Measurements from ENCODE around the gene MAP3K5. TPM values are rescaled to one million over a fixed set of nuclear protein-coding genes. Genes with fewer than 3 reads are reported as not detected.

The MAP3K5 gene
- total and polyA plus RNA-seq, 2 donors (not counting 1 experiment from before 2014, with no cell fraction given), result 10.9 to 62.6 TPM

DNA sequence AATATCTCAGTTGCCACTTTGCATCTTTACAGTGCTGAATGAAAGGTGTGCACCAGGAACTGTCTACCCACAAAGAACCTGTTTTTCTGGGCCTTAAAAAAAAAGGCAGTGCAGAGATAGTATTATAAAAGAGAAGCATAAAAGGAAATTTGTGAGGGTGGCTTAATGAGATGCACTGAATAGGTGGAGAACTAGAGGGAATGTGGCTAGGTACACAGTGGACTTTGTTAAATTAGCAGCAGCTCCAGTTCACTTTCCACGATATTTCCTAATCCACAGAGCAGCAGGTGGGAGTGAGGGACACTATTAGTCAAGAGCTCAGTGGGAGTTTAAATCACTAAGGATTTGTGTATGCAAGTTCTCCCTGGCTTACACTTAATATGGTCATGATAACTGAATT lies 280.9 kb downstream of the MAP3K5 start:
- Histone ChIP-seq H3K4me1 (ENCODE audit: control insufficient read depth, extremely low read depth, insufficient read depth, low read length) (no peaks in the 10 kb centered on the region), H3K27ac (ENCODE audit: insufficient read depth, low read length) (no peak overlapping the region), H3K9me3 (ENCODE audit: control insufficient read depth, insufficient read depth, low read depth, low read length) (no peaks in the 10 kb centered on the region), H3K36me3 (ENCODE audit: control insufficient read depth, insufficient read depth, low read length) (no peaks in the 10 kb centered on the region), H3K4me2 (ENCODE audit: extremely low read depth, insufficient read depth, low read length) (no peak overlapping the region), H3K9ac (ENCODE audit: insufficient read depth, low read length) (no peak overlapping the region), H2AFZ (ENCODE audit: low read length) (no peak overlapping the region), H3K27me3 (ENCODE audit: control insufficient read depth, insufficient read depth, low read length) (peaks cover 3% of the 10 kb centered on the region), H3K4me3 (replicated peaks in 1 of 4; ENCODE audit: control extremely low read depth in 1 of 4, insufficient read depth in 1 of 4, low read depth in 3 of 4, low read length in 4 of 4) (no peak overlapping the region), H4K20me1 (ENCODE audit: control insufficient read depth, extremely low read depth, insufficient read depth, low read length) (no peaks in the 10 kb centered on the region), H3K79me2 (ENCODE audit: control insufficient read depth, insufficient read depth, low read length) (no peaks in the 10 kb centered on the region)
- DNase-seq (ENCODE audit: low read depth in 2 of 2), result no peak
- no peak for TF ChIP-seq EZH2 (IDR thresholded peaks at IDR 0.05; ENCODE audit: low read length, missing control alignments)
- TF ChIP-seq, protein P1, sequence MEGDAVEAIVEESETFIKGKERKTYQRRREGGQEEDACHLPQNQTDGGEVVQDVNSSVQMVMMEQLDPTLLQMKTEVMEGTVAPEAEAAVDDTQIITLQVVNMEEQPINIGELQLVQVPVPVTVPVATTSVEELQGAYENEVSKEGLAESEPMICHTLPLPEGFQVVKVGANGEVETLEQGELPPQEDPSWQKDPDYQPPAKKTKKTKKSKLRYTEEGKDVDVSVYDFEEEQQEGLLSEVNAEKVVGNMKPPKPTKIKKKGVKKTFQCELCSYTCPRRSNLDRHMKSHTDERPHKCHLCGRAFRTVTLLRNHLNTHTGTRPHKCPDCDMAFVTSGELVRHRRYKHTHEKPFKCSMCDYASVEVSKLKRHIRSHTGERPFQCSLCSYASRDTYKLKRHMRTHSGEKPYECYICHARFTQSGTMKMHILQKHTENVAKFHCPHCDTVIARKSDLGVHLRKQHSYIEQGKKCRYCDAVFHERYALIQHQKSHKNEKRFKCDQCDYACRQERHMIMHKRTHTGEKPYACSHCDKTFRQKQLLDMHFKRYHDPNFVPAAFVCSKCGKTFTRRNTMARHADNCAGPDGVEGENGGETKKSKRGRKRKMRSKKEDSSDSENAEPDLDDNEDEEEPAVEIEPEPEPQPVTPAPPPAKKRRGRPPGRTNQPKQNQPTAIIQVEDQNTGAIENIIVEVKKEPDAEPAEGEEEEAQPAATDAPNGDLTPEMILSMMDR (conservative IDR thresholded peaks at IDR 0.05 in 1 of 2, IDR thresholded peaks at IDR 0.05 in 1 of 2; ENCODE audit: low read depth in 1 of 2, low read length in 2 of 2), result no peak

DNA sequence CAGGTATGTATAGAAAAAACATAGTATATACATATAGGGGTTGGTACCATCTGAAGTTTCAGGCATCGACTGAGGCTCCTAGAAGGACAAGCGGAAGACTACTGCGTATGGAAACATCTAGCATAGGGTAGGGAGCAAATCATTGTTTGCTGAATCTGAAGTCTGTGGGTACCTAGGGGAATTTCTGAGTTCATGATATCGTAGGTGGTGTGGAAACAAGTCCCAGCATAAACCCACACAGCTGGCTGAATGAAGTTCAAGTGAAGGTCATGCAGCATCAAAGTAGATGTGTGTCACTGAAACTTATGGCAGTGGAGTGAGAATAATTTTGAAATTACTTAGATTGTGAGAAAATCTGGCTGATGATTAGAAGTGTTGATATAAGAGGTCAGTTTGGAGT lies 281.5 kb downstream of the MAP3K5 start:
- Histone ChIP-seq H3K9me3 (ENCODE audit: control insufficient read depth, insufficient read depth, low read depth, low read length) (no peaks in the 10 kb centered on the region), H3K4me1 (ENCODE audit: control insufficient read depth, extremely low read depth, insufficient read depth, low read length) (no peaks in the 10 kb centered on the region), H3K36me3 (ENCODE audit: control insufficient read depth, insufficient read depth, low read length) (no peaks in the 10 kb centered on the region), H3K27me3 (ENCODE audit: control insufficient read depth, insufficient read depth, low read length) (peaks cover 3% of the 10 kb centered on the region), H2AFZ (ENCODE audit: low read length) (no peak overlapping the region), H3K9ac (ENCODE audit: insufficient read depth, low read length) (no peak overlapping the region), H3K27ac (ENCODE audit: insufficient read depth, low read length) (no peak overlapping the region), H4K20me1 (ENCODE audit: control insufficient read depth, extremely low read depth, insufficient read depth, low read length) (no peaks in the 10 kb centered on the region), H3K4me2 (ENCODE audit: extremely low read depth, insufficient read depth, low read length) (no peak overlapping the region), H3K79me2 (ENCODE audit: control insufficient read depth, insufficient read depth, low read length) (no peaks in the 10 kb centered on the region), H3K4me3 (replicated peaks in 1 of 4; ENCODE audit: control extremely low read depth in 1 of 4, insufficient read depth in 1 of 4, low read depth in 3 of 4, low read length in 4 of 4) (no peak overlapping the region)
- peak in 1 of 2 donors; percentile 28 for DNase-seq (ENCODE audit: low read depth in 2 of 2)
- TF ChIP-seq, protein P1 (conservative IDR thresholded peaks at IDR 0.05 in 1 of 2, IDR thresholded peaks at IDR 0.05 in 1 of 2; ENCODE audit: low read depth in 1 of 2, low read length in 2 of 2), result no peak
- no peak for TF ChIP-seq EZH2 (IDR thresholded peaks at IDR 0.05; ENCODE audit: low read length, missing control alignments)

DNA sequence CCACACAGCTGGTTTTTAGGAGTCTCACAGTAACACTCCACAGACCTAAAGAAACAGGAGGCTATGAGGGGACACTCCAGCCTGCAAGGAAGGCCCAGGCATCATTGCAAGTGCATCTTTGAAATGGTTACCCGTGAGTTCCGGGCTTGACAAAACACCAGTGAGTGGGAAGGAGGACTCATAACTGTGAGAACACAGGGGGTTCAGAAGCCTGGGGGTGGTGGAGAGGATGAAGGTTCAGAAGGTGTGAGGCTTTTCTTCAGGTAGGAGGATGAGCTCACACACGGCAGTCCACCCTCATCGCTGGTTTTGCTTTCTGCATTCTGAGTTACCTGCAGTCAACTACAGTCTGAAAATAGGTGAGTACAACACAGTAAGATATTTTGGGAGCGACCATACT lies 282.0 kb downstream of the MAP3K5 start:
- no peaks in the 10 kb centered on the region for H3K4me1 ChIP-seq (ENCODE audit: control insufficient read depth, extremely low read depth, insufficient read depth, low read length)
- no peaks in the 10 kb centered on the region for H3K36me3 ChIP-seq (ENCODE audit: control insufficient read depth, insufficient read depth, low read length)
- DNase-seq (ENCODE audit: low read depth in 2 of 2), result no peak
- H3K79me2 ChIP-seq (ENCODE audit: control insufficient read depth, insufficient read depth, low read length), result no peaks in the 10 kb centered on the region
- H3K27ac ChIP-seq (ENCODE audit: insufficient read depth, low read length), result no peak overlapping the region
- no peak overlapping the region for H3K4me2 ChIP-seq (ENCODE audit: extremely low read depth, insufficient read depth, low read length)
- H3K9me3 ChIP-seq (ENCODE audit: control insufficient read depth, insufficient read depth, low read depth, low read length), result no peaks in the 10 kb centered on the region
- no peaks in the 10 kb centered on the region for H4K20me1 ChIP-seq (ENCODE audit: control insufficient read depth, extremely low read depth, insufficient read depth, low read length)
- peaks cover 3% of the 10 kb centered on the region for H3K27me3 ChIP-seq (ENCODE audit: control insufficient read depth, insufficient read depth, low read length)
- TF ChIP-seq, protein P1 (conservative IDR thresholded peaks at IDR 0.05 in 1 of 2, IDR thresholded peaks at IDR 0.05 in 1 of 2; ENCODE audit: low read depth in 1 of 2, low read length in 2 of 2), result no peak
- TF ChIP-seq EZH2 (IDR thresholded peaks at IDR 0.05; ENCODE audit: low read length, missing control alignments), result no peak
- H3K4me3 ChIP-seq (replicated peaks in 1 of 4; ENCODE audit: control extremely low read depth in 1 of 4, insufficient read depth in 1 of 4, low read depth in 3 of 4, low read length in 4 of 4), result no peak overlapping the region
- no peak overlapping the region for H2AFZ ChIP-seq (ENCODE audit: low read length)
- no peak overlapping the region for H3K9ac ChIP-seq (ENCODE audit: insufficient read depth, low read length)
